Measurements from ENCODE around the gene ARHGEF33.

GRCh38 chr2:38863061-38863695 lies 26.5 kb upstream of the ARHGEF33 start:
- no peak for TF ChIP-seq POLR2A (IDR thresholded peaks at IDR 0.05)
- TF ChIP-seq CTCF (IDR thresholded peaks at IDR 0.05) = no peak
